NCI-H345 treated with DMSO at 0.1 percent for 48 hours (cell line): ENCODE results near the gene NAA30.
A peak's percentile ranks its signal among the peaks of the same experiment; 100 is the strongest.
"Not testable (repeated sequence)": the region's sequence is repeated elsewhere in the genome, so short reads cannot be mapped to it uniquely, and the experiment has no call there.

ENCODE experiments used
- DNase-seq: peaks from one replicate; lab custom pipeline; 2025; ENCODE audit not compliant: unreplicated experiment; lab: John Stamatoyannopoulos, UW

Gene NAA30

DNA sequence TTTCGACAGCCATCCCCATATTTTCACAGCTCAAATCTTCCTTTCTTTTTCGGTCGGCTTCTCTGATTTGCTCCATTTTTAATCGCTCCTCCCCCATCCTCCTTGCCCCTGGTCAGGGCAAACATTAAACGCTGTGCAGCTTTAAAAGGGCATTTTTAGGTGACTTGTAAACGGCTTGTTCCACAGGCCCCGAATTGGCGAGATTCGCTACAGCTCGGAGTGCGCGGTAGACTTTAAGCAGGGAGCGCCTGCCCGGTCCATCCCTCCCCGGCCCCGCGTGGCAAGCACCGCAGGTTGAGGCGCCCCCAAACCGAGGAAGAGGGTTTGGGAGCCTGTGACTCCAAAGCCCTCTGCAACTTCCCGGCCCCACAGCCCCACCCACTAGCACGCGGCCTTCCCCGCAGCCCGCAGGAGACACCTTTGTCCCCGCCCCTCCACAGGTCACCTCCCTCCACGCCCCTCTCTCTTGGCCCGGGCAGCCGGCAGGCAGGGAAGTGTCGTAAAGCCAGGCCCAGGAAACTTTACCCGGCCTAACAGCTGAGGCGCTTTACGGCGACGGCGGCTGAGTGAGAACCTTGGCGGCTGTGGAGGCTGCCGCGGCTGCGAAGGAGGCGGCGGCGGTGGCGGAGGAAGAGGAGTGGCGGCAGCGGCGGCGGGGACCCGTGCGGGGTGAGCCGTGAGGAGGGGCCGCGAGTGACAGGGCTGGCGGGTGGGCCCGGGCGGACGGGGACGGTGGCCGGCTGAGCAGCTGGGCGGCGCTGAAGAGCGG is at the start of gene NAA30:
Gene NAA30, plus strand, starts transcription at position 550 of the 769 bp plus-strand sequence. CDS start 372 bp downstream, outside the sequence.
- peak; percentile 86 for DNase-seq

DNA sequence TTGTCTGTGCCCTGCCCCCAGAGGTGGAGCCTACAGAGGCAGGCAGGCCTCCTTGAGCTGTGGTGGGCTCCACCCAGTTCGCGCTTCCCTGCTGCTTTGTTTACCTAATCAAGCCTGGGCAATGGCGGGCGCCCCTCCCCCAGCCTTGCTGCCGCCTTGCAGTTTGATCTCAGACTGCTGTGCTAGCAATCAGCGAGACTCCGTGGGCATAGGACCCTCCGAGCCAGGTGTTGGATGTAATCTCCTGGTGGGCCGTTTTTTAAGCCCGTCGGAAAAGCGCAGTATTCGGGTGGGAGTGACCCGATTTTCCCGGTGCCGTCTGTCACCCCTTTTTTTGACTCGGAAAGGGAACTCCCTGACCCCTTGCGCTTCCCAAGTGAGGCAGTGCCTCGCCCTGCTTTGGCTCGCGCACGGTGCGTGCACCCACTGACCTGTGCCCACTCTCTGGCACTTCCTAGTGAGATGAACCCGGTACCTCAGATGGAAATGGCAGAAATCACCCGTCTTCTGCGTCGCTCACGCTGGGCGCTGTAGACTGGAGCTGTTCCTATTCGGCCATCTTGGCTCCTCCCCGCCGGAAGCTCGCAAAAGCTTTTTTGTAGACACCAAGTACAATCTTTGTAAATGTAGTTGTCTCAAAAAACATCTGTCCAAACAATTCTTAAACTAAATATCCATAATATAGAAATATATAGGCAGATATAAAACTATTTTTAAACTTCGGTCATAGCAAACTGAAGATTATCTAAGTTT is 46.7 kb upstream of the NAA30 start:
- not testable (repeated sequence) for DNase-seq

DNA sequence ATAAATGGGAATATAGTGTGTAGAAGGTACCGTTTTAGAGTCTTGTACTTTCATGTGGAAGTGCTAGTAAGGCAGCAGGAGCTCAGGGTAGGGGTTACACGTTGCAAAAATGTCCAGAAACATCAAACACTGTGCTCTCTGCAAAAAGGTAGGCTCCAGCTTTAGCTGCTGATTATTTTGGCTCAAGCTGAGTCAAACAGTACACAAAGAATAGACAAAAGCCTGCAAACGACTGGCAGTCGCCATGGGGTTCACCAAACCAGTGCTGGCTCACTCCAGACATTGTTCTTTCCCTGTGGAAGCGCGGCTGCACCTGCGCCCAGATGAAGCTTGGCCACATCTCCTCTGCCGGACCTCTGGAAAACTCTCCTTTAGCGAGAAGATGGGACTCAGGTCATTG is 45.3 kb upstream of the NAA30 start:
- peak; percentile 52 for DNase-seq

DNA sequence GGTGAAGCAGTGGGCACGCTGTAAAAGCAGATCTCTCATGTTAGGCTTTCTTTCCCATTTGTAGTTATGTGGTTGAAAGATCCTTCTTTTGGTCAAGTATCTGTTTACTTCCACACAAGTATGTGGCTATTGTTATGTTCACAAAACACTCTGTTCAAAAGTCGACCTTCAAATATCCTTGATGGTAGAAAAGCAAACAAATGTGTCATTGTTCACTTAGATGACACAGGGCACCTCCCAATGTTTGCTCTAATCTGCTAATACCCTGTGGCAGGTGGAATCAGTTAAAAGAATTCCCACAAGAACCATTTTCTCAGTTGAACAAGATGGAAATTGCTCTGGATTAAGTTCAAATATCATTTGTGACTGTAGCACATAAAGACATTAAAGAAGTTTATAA is 43.6 kb upstream of the NAA30 start:
- peak; percentile 86 for DNase-seq

DNA sequence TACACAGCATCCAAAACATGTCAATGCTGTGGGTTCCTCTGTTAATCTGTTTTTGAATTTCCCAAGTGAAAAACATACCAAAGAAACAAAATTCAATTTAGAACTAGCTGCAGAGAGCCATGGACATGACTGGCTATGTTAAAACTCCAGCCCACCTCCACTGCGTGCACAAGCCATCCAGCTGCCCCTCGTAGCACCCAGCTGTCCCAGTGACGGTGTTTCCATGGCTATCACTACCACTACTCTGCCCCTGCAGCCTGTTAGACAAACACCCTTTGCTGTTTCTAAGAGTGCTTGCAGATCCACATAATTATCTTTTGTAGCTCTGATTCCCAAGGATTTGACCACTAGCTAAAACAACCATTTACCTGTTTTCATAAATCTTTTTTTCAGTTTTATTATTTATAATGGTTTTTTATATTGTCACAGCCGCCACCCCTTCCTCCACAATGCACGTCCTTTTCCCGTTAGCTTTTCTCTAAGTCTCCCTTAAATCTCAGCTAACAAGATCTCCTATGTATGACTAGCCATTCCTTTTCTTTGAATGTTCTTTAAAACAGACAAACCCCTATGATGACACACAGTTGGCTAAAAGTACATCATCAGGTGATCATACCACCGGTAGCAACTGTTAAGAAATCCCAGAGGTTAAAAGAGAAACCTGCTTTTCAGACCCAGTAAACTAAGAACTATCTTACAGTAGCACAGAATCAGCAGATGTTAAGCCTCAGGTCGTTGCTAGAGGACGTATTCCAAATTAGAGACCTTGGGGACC is 37.8 kb upstream of the NAA30 start:
- DNase-seq = no peak

DNA sequence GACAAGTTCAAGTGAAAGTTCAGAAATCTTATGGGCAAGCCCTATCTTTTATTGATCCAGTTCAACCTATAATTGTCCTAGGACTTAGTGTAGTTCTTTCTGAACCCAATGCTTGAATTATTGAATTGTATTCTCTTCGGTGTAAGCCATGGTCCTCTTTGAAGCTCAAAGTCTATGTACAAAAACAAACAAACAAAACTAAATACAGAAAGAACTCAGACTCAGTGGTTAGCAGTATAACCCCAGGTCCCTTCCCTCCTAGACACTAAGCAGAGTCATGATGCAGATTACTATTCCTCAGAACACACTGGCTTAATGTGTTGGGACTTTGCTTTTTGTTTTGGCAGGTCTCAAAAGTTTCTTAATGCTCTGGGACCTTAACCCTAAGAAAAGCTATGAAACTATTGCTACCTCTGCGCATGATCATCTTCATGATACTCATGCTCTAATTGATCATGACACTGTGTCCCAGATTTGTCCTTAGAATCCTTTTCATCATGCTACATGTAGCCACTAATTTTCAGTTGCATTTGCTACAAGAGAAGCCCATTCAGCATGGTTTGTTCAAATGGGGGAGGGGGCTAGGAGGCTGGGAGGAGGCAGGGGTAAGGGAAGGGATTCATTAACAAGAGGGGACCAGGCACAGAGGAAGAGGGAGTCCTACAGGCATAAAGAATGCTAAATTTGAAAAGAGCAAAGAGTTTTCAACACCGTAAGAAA is 35.1 kb upstream of the NAA30 start:
- DNase-seq = no peak

DNA sequence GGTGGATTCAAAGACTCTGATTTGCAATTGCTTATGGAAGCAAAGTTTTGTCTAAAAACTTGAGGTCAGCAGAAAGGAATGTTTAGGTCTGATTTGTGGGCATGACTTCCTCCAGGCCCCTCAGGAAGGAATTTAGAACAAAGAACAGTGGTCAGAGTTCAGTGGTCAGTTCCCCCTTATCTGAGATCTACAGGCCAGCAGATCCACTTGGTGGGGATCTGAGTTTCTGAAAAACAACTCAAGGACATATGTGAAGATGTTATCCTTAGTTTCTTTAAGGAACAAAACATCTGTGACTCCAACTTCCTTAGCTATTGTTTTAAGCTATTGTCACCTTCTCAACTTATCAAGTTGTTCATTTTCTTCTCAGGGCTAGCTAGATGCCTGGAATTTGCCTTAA is 28.0 kb upstream of the NAA30 start:
- no peak for DNase-seq

DNA sequence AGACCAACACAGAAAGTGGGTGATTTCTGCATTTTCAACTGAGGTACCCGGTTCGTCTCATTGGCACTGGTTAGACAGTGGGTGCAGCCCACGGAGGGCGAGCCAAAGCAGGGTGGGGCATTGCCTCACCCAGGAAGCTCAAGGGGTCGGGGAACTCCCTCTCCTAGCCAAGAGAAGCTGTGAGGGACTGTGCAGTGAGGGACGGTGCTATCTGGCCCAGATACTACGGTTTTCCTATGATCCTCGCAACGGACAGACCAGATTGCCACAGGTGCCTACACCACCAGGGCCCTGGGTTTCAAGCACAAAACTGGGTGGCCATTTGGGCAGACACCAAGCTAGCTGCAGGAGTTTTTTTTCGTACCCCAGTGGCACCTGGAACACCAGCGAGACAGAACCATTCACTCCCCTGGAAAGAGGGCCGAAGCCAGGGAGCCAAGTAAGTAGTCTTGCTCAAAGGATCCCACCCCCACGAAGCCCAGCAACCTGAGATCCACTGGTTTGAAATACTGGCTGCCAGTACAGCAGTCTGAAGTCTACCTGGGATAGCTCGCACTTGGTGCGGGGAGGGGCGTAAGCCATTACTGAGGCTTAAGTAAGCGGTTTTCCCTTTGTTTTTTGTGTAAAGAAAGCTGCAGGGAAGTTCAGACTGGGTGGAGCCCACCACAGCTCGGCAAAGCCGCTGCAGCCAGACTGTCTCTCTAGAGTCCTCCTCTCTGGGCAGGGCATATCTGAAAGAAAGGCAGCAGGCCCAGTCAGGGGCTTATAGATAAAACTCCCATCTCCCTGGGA is 25.5 kb upstream of the NAA30 start:
- no peak for DNase-seq

DNA sequence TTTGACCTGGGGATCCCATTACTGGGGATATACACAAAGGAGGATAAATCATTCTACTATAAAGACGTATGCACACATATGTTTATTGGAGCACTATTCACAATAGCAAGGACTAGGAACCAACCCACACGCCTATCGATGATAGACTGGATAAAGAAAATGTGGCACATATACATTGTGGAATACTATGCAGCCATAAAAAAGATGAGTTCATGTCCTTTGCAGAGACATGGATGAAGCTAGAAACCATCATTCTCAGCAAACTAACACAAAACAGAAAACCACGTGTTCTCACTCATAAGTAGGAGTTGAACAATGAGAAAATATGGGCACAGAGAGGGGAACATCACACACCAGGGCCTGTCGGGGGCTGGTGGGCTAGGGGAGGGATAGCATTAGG is 20.2 kb upstream of the NAA30 start:
- not testable (repeated sequence) for DNase-seq

DNA sequence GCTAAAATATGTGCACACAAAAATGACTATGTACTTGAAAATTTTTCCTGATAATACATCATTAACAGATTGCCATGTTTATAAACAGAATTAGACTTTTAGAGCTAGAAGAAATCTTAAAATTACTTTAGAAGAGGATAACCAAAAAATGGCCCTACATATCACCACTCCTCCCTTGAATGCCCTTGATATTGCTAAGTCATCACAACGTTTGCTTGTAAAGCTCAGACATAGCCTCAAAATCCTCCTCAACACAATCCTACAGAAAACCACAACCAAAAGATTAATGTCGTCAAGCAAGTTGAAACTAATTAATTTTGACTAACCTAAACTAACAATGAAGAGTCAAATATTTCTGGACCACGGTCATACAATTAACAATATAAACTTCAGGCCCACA is 19.4 kb upstream of the NAA30 start:
- DNase-seq = no peak

DNA sequence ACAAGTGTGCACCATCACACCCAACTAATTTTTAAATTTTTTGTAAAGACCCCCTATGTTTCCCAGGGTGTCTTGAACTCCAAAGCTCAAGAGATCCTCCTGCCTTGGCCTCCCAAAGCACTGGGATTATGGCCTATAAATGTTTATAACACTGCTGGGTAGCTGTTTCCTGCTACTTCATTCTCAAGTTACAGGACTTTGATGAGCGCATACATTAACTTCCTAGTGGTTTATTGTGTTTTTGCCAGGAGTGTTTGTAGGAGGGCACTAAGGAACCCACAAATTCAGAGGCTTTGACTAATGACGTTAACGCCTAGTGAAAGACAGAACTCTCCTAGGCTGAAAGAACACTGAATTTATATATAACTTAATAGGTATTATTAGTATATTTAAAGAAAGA is 15.2 kb upstream of the NAA30 start:
- no peak for DNase-seq

DNA sequence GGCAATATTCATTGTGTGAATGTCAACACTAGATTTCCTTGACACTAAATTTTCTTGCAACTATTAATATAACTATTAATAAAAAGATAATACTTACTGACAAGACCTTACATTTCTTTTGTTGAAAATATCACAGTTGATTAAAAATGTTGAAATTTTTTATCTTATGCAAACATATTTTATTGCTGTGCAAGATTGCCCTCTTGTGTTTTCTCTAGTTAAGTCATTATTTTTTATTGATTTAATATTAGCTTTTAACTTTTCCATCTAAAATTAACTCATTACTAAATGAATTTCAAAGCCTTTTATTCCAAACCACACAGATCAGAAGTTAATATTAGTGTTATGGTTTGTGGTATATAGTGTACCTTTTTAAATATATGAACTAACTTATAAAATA is 11.7 kb upstream of the NAA30 start:
- no peak for DNase-seq

DNA sequence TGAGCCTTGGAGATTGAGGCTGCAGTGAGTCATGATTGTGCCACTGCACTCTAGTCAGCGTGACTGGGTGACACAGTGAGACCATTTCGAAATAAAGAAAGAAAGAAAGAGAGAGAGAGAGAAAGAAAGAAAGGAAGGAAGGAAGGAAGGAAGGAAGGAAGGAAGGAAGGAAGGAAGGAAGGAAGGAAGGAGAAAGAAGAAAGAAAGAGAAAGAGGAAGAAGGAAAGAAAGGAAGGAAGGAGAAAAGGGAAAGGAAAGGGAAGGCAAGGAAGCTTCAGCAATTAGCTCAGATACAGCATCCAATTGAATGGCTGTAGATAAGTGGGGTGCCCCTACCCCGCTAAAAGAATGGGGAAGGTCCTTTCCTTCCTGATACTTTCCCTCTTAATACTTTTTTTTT is 9.5 kb upstream of the NAA30 start:
- DNase-seq = no peak

DNA sequence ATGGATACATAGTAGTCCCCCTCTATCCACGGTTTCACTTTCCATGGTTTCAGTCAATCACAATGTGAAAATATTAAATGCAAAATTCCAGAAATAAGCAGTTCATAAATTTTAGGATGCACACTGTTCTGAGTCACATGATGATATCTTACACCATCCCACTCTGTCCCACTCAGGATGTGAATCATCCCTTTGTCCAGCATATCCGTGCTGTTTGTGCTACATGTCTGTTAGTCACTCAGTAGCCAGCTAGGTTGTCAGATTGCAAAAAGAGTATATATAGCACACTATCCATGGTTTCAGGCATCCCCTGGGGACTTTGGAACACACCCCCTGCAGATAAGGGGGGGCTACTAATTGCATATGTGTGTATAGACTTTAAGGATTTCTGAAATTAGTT is 8.1 kb upstream of the NAA30 start:
- DNase-seq = no peak

DNA sequence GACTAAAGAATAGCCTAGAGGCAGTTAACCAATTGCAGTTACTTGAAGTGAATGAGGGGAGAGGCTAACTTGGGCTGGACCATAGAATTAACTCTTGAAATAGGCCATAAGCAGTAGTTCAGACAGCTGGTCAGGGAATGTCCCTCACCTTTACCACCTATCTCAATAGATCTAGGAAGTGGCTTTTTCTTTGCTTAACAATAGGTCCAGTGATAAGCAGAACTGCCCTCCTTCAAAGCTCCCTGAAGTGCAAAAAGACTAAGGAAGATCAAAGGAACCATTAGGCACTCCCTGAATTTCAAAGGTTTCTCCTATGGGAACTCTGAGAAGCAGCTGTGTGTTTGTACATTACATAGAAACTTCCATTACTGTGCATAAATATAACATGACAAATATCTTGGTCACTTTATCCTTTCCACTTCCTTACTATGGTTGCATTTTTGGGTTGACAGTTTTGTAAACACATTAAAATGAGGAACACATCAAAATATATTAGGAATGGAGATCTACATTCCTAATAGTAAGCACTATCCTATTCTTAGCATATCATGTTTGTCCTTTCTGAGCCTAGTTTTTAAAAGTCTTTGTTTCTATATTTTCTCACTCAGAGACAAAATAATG is 7.2 kb upstream of the NAA30 start:
- no peak for DNase-seq

DNA sequence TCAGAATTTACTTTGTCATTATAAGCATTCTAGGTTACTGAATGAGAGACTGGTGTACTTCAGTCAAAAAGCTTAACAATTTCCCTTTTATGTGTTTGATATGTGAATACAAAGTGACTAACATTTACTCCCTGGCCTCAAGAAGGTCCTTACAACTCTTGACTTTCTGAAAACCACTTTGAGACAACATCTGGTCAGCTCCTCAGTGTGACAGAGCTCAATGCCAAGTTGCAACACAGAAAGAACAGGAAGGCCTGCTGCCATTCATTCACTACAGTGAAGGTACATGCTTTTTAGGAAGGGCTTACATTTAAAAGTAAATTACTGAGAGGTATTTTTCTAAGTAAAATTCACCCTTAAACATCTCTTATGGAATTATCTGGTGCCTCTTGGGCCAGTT is 2.3 kb upstream of the NAA30 start:
- DNase-seq = no peak

DNA sequence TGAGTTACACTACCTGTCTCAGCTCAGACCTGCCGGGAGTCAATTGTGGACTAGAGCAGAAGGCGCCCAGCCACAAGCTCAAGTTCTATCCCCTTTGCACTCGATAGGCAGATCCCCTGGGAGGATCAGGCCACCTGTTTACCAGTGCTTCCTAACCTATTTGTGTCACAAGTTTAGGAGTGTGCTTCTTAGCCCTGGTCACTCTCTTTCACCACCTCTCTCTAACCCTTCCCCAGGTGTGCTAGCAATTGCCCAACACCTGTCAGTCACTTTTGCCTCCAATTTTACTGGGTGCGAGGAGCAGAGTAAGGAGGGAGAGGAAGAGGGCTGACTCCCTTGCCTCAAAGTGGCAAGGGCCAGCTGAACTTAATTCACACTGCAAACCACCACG is 745 bp upstream of the NAA30 start:
- peak; percentile 24 for DNase-seq

DNA sequence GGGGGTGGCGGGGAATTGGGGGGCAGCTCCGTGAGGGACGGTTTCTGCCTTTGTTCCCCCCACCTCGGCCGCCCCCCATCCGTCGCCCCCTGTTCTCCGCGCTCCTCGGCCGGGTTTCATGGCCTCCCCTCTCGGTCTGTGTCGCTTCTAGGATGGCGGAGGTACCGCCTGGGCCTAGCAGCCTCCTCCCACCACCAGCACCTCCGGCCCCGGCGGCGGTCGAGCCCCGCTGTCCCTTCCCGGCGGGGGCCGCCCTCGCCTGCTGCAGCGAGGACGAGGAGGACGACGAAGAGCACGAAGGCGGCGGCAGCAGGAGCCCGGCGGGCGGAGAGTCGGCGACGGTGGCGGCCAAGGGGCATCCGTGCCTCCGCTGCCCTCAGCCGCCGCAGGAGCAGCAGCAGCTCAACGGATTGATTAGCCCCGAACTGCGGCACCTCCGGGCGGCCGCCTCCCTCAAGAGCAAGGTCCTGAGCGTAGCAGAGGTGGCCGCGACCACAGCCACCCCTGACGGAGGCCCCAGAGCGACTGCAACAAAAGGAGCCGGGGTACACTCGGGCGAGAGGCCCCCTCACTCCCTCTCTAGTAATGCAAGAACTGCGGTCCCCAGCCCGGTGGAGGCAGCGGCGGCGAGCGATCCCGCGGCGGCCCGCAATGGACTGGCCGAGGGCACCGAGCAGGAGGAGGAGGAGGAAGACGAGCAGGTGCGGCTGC is 575 bp downstream of the NAA30 start:
- DNase-seq = no peak

DNA sequence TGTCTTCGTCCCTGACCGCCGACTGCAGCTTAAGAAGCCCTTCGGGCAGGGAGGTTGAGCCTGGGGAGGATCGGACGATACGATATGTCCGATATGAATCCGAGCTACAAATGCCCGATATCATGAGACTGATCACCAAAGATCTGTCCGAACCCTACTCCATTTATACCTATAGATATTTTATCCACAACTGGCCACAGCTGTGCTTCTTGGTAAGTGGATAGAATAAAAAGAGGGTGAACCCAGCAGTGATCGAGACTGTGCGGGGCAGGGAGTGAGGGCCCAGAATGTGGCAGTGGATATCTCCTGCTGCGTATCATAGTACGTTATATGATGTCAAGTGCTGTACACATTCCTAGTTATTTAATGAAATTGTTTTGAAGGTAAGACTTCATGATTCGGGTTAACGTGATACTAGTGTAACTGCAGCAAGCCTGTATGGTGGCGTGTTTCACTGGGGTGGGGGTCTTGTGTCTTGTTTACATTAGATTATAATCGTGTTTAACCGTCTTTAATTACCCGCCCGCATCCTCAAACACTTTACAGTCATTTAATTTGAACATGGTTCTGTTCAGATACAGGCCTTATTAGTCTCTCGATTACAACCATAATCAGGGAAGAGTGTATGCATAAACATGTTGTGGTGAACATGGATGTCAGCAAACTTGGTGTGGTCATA is 1.3 kb downstream of the NAA30 start:
- no peak for DNase-seq
